PC-3 (cell line): ENCODE measurements around the gene HTR3A.

Source experiments
- EZH2 ChIP-seq: fragments of 300-600 bp; sonication (generic); IDR thresholded peaks from one replicate; pipeline ENCODE4 v1.6.1; 2017; ENCODE audit warnings: antibody characterized with exemption, mild to moderate bottlenecking, low read length; ENCODE audit not compliant: unreplicated experiment
- TF ChIP-seq, protein P1 (sequence below): fragments of 300-600 bp; sonication (generic); conservative IDR thresholded peaks from 2 replicates; pipeline ENCODE4 v1.5.1; 2017; ENCODE audit warnings: antibody characterized with exemption, low read depth, mild to moderate bottlenecking, low read length

DNA sequence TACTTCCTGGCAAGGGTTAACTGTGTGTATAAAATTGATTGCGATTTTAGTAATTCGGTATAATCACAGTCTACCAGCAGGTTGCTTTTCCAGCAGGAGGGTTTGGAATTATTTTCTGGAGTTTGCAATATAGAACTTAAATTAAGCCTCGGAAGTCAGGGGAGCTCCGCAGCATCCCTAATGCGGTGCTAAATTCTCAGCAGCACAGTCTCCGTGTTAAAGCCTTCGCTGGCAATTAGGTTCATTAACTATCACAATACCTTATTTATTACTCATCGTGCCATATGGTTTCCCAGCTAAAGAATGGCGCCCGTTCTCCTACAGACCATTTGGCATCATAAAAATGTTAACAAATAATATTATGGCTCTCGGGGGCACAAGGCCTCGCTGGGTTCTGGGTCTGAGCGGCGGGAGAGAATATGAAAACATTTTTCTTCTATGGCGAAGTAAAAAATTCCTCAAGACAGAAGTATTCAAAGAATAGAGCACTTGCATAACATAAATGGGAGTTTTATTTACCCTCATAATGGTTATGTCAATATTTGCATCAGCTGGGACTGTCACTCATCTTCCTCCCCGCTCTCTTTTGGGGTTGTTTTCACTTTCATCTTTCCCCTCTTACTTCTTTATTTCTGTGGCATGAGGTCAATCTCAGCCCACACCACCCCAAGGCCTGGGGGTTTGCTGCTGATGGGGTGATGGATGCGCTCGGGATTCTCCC is 56.5 kb downstream of the HTR3A start:
- TF ChIP-seq, protein P1, sequence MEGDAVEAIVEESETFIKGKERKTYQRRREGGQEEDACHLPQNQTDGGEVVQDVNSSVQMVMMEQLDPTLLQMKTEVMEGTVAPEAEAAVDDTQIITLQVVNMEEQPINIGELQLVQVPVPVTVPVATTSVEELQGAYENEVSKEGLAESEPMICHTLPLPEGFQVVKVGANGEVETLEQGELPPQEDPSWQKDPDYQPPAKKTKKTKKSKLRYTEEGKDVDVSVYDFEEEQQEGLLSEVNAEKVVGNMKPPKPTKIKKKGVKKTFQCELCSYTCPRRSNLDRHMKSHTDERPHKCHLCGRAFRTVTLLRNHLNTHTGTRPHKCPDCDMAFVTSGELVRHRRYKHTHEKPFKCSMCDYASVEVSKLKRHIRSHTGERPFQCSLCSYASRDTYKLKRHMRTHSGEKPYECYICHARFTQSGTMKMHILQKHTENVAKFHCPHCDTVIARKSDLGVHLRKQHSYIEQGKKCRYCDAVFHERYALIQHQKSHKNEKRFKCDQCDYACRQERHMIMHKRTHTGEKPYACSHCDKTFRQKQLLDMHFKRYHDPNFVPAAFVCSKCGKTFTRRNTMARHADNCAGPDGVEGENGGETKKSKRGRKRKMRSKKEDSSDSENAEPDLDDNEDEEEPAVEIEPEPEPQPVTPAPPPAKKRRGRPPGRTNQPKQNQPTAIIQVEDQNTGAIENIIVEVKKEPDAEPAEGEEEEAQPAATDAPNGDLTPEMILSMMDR, result no peak
- no peak for TF ChIP-seq EZH2
